Measurements from ENCODE around the gene MRC1.

MRC1 gene

DNA sequence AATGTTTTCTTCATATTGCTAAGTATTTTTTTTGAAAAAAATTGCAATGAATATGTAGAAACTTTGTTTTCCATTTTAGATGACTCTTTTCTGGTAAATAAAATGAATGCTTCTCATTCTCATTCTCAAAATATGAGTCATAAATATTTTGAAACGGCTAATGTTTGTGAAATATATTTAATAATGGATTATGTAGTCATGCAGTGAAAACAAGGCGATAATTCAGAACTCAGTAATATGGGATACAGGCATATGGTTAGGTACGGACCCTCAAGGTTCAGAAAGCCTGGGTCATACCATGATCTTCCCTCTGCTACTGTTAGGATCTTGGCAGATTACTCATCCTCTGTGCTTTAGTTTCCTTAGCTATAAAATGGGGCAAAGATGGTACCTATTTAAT is 96.3 kb downstream of the MRC1 start:
- DNase-seq (ENCODE audit: low read depth in 1 of 2, low spot score in 1 of 2): no peak
- TF ChIP-seq SPI1 (IDR thresholded peaks at IDR 0.05; ENCODE audit: borderline replicate concordance, low read depth) (no peak), POLR2AphosphoS5 (IDR thresholded peaks at IDR 0.05; ENCODE audit: low read depth) (no peak), GABPA (IDR thresholded peaks at IDR 0.05; ENCODE audit: low read depth) (no peak)
- TF ChIP-seq, protein P1, sequence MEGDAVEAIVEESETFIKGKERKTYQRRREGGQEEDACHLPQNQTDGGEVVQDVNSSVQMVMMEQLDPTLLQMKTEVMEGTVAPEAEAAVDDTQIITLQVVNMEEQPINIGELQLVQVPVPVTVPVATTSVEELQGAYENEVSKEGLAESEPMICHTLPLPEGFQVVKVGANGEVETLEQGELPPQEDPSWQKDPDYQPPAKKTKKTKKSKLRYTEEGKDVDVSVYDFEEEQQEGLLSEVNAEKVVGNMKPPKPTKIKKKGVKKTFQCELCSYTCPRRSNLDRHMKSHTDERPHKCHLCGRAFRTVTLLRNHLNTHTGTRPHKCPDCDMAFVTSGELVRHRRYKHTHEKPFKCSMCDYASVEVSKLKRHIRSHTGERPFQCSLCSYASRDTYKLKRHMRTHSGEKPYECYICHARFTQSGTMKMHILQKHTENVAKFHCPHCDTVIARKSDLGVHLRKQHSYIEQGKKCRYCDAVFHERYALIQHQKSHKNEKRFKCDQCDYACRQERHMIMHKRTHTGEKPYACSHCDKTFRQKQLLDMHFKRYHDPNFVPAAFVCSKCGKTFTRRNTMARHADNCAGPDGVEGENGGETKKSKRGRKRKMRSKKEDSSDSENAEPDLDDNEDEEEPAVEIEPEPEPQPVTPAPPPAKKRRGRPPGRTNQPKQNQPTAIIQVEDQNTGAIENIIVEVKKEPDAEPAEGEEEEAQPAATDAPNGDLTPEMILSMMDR (IDR thresholded peaks at IDR 0.05; ENCODE audit: insufficient read depth, low read length): no peak
- TF ChIP-seq, protein P2, sequence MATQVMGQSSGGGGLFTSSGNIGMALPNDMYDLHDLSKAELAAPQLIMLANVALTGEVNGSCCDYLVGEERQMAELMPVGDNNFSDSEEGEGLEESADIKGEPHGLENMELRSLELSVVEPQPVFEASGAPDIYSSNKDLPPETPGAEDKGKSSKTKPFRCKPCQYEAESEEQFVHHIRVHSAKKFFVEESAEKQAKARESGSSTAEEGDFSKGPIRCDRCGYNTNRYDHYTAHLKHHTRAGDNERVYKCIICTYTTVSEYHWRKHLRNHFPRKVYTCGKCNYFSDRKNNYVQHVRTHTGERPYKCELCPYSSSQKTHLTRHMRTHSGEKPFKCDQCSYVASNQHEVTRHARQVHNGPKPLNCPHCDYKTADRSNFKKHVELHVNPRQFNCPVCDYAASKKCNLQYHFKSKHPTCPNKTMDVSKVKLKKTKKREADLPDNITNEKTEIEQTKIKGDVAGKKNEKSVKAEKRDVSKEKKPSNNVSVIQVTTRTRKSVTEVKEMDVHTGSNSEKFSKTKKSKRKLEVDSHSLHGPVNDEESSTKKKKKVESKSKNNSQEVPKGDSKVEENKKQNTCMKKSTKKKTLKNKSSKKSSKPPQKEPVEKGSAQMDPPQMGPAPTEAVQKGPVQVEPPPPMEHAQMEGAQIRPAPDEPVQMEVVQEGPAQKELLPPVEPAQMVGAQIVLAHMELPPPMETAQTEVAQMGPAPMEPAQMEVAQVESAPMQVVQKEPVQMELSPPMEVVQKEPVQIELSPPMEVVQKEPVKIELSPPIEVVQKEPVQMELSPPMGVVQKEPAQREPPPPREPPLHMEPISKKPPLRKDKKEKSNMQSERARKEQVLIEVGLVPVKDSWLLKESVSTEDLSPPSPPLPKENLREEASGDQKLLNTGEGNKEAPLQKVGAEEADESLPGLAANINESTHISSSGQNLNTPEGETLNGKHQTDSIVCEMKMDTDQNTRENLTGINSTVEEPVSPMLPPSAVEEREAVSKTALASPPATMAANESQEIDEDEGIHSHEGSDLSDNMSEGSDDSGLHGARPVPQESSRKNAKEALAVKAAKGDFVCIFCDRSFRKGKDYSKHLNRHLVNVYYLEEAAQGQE (IDR thresholded peaks at IDR 0.05; ENCODE audit: insufficient replicate concordance, low read depth): no peak
- H3K27ac ChIP-seq (replicated peaks): no peak overlapping the region
- no peak overlapping the region for H3K4me3 ChIP-seq (replicated peaks; ENCODE audit: insufficient read depth, low read length)
- no peaks in the 10 kb centered on the region for H3K27me3 ChIP-seq (ENCODE audit: insufficient read depth, poor library complexity, severe bottlenecking)

DNA sequence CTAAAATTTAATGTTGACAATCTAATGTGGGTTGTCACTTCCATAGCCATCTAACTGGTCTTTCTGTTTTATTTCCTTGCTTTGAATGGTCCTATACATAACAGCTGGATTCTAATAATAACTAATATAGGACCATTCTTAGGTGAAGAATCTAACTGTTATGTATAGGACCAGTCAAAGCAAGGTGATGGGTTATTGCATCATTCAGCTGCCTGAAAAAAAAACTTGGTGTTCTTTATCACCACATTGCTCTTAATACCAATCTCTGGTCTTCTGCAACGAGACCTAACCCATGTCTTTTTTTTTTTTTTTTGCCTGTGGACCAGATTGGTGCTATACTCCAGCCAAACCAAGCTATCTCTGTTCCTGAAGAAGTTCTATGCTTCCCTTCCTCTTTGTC is 96.9 kb downstream of the MRC1 start:
- H3K27ac ChIP-seq (replicated peaks): no peak overlapping the region
- TF ChIP-seq, protein P2 (IDR thresholded peaks at IDR 0.05; ENCODE audit: insufficient replicate concordance, low read depth): no peak
- TF ChIP-seq POLR2AphosphoS5 (IDR thresholded peaks at IDR 0.05; ENCODE audit: low read depth) (no peak), SPI1 (IDR thresholded peaks at IDR 0.05; ENCODE audit: borderline replicate concordance, low read depth) (no peak), GABPA (IDR thresholded peaks at IDR 0.05; ENCODE audit: low read depth) (no peak)
- TF ChIP-seq, protein P1 (IDR thresholded peaks at IDR 0.05; ENCODE audit: insufficient read depth, low read length): no peak
- H3K4me3 ChIP-seq (replicated peaks; ENCODE audit: insufficient read depth, low read length): no peak overlapping the region
- H3K27me3 ChIP-seq (ENCODE audit: insufficient read depth, poor library complexity, severe bottlenecking): no peaks in the 10 kb centered on the region
- DNase-seq (ENCODE audit: low read depth in 1 of 2, low spot score in 1 of 2): no peak

DNA sequence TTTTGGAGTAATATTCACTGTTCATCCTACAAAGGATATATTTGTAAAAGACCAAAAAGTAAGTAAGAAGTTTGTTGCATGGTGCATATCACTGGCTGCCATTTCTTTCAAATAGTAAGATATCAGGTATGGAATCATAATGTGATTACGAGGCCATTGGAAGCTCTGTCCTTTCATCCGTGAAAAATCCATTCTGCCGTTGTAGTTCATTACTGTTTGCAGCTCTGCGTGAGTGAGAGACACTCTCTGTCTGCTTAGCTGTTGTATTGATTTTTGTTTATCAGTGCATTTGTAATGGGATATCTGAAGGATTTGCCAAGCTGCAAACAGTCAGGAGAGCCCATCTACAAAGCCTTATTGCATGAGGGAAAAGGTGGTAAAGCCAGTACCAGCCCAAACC is 98.5 kb downstream of the MRC1 start:
- TF ChIP-seq GABPA (IDR thresholded peaks at IDR 0.05; ENCODE audit: low read depth) (no peak), SPI1 (IDR thresholded peaks at IDR 0.05; ENCODE audit: borderline replicate concordance, low read depth) (no peak)
- Histone ChIP-seq H3K27me3 (ENCODE audit: insufficient read depth, poor library complexity, severe bottlenecking) (no peaks in the 10 kb centered on the region), H3K4me3 (replicated peaks; ENCODE audit: insufficient read depth, low read length) (no peak overlapping the region), H3K27ac (replicated peaks) (no peak overlapping the region)
- DNase-seq (ENCODE audit: low read depth in 1 of 2, low spot score in 1 of 2): no peak

DNA sequence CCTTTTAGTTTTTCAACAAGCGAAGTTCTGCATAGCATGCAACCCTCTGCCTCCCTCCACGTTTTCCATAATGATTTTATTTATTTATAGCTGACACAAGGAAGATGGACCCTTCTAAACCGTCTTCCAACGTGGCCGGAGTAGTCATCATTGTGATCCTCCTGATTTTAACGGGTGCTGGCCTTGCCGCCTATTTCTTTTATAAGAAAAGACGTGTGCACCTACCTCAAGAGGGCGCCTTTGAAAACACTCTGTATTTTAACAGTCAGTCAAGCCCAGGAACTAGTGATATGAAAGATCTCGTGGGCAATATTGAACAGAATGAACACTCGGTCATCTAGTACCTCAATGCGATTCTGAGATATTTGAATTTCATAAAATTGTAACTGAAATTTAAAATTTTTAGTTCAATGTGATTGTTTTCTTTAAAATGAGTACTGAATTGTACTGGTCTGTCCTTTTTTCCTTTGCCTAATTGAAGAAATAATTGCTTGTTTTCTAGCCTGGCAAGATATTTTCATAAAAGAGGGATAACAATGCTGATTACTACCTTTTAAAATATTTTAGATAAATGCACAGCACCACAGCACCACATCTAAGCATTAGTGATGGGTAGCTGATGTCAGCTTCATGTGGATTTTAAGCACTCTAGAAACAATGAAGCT is 101.1 kb downstream of the MRC1 start:
- Histone ChIP-seq H3K4me3 (replicated peaks; ENCODE audit: insufficient read depth, low read length) (no peak overlapping the region), H3K27ac (replicated peaks) (no peak overlapping the region), H3K27me3 (ENCODE audit: insufficient read depth, poor library complexity, severe bottlenecking) (no peaks in the 10 kb centered on the region)
- TF ChIP-seq GABPA (IDR thresholded peaks at IDR 0.05; ENCODE audit: low read depth): no peak
- TF ChIP-seq SPI1 (IDR thresholded peaks at IDR 0.05; ENCODE audit: borderline replicate concordance, low read depth): no peak
- no peak for TF ChIP-seq POLR2AphosphoS5 (IDR thresholded peaks at IDR 0.05; ENCODE audit: low read depth)
- TF ChIP-seq, protein P2 (IDR thresholded peaks at IDR 0.05; ENCODE audit: insufficient replicate concordance, low read depth): no peak
- TF ChIP-seq, protein P1 (IDR thresholded peaks at IDR 0.05; ENCODE audit: insufficient read depth, low read length): no peak
- peak in 1 of 2 experiments; percentile 12 for DNase-seq (ENCODE audit: low read depth in 1 of 2, low spot score in 1 of 2)
